Fibroblast of villous mesenchyme (primary cell): ENCODE data around the gene PATJ. TPM values are rescaled to one million over a fixed set of nuclear protein-coding genes. Genes with fewer than 3 reads are reported as not detected.
"Not testable (repeated sequence)": the region's sequence is repeated elsewhere in the genome, so short reads cannot be mapped to it uniquely, and the experiment has no call there.

ENCODE experiments used
- DNase-seq: peaks from one replicate; pipeline ENCODE4 v3.0.0-alpha.2; 2010; ENCODE audit warnings: low read depth
- H3K4me3 ChIP-seq: 2 replicates; pipeline ENCODE4 v1.5.1; 2011; ENCODE audit warnings: low read depth, mild to moderate bottlenecking, low read length
- CTCF ChIP-seq: IDR thresholded peaks from 2 replicates; pipeline ENCODE4 v1.5.1; 2012; ENCODE audit warnings: low read depth, mild to moderate bottlenecking, low read length; ENCODE audit not compliant: insufficient read depth
- total RNA-seq: library from RNA; depleted of rRNA; stranded (reverse); fragments of >200 nt; gene quantifications from 2 replicates; pipeline ENCODE4 v1.2.3, GENCODE V29; 2012

PATJ gene
- total RNA-seq, 1 donor = 9.5 TPM

- TF ChIP-seq CTCF = no peak
- no peak for DNase-seq
- no peak overlapping the region for H3K4me3 ChIP-seq
These were observed 395.7 kb downstream of the PATJ start for GRCh38 chr1:62138029-62138428.

GRCh38 chr1:62139410-62139809 lies 397.1 kb downstream of the PATJ start:
- H3K4me3 ChIP-seq = no peak overlapping the region
- no peak for TF ChIP-seq CTCF
- no peak for DNase-seq

- DNase-seq = no peak
- TF ChIP-seq CTCF = no peak
- no peak overlapping the region for H3K4me3 ChIP-seq
These were observed 398.4 kb downstream of the PATJ start for GRCh38 chr1:62140666-62141065.

GRCh38 chr1:62142496-62142895 lies 400.2 kb downstream of the PATJ start:
- TF ChIP-seq CTCF = no peak
- no peak overlapping the region for H3K4me3 ChIP-seq
- DNase-seq = no peak

- H3K4me3 ChIP-seq = no peak overlapping the region
- peak; percentile 77 for TF ChIP-seq CTCF
- DNase-seq = peak; percentile 54
These were observed 402.1 kb downstream of the PATJ start for GRCh38 chr1:62144238-62144831.

- TF ChIP-seq CTCF = no peak
- no peak overlapping the region for H3K4me3 ChIP-seq
- no peak for DNase-seq
These were observed 417.7 kb downstream of the PATJ start for GRCh38 chr1:62159940-62160348.

GRCh38 chr1:62161711-62162110 lies 419.4 kb downstream of the PATJ start:
- H3K4me3 ChIP-seq = no peak overlapping the region
- no peak for TF ChIP-seq CTCF
- no peak for DNase-seq

- H3K4me3 ChIP-seq, DNase-seq: not testable (repeated sequence)
These were observed 428.1 kb downstream of the PATJ start for GRCh38 chr1:62170380-62170779.
